GM18873 (cell line): ENCODE results near the gene ALDH1L1.

Source experiments
- ATAC-seq: cut with Tn5 transposase; IDR thresholded peaks from one replicate; pipeline ENCODE4 v1.9.1; 2021; ENCODE audit warnings: mild to moderate bottlenecking, moderate library complexity, moderate number of reproducible peaks; ENCODE audit not compliant: unreplicated experiment, low FRiP score

The ALDH1L1 gene

GRCh38 chr3:126060613-126061145 is 119.7 kb downstream of the ALDH1L1 start:
- ATAC-seq, result no peak

DNA sequence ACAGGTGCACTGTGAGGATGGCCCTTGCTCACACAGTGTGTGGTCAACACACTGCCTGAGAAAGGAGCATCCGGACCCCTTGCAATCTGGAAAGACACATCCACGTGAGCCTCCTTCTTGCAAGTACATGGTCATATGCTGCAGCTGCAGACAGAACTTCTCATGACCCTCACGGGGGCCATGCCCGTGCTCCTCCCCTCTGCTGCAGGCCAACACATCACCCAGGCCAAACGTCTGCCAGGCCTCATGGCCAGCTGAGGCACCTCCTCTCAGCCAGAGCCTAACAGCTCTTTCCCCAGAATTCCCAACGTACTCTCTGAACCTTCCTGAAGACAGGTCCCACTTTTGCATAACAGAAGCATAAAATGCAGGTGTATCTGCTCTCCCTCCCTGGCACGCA is 121.7 kb downstream of the ALDH1L1 start:
- ATAC-seq, result no peak

DNA sequence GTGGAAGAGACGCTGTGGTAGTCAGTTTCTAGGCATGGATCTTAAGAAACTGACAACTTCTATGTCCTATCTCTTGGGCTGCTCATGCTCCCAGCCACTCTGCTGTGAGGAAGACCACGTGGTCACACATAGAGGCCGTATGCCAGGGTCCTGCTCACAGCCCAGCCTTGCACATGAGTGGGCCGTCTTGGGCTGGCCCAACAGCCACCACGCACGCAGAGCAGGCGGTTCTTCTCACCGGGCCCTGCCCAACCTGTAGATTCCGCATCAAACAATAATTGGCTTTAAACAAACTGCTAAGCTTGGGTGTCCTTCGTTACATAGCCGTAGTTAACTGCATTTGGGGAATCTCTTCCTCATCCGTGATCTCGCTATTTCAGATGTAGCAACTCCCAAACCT is 122.5 kb downstream of the ALDH1L1 start:
- no peak for ATAC-seq

GRCh38 chr3:126057501-126057819 is 122.9 kb downstream of the ALDH1L1 start:
- no peak for ATAC-seq

GRCh38 chr3:126056681-126057500 is 123.5 kb downstream of the ALDH1L1 start:
- no peak for ATAC-seq

DNA sequence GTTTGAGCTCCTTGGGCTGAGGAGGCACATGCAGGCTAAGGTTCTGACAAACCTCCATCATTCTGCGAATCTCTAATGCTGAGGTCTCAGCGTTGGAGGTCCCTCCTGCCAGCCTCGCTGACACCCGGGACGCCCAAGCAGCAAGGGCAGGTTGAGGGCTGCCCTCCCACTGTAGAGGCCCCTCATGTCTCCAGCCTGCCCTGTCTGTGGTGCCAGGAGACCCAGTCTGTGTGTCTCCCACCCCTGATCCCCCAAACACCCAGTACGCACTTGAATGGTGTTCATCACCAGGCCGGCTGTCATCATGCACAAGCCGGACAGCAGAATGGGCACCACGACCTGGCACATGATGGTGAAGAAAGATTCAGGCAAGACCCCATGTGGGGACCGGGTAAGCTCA is 124.3 kb downstream of the ALDH1L1 start:
- no peak for ATAC-seq

- no peak for ATAC-seq
These were observed 125.5 kb downstream of the ALDH1L1 start for GRCh38 chr3:126054870-126055269.

- ATAC-seq, result no peak
These were observed 126.3 kb downstream of the ALDH1L1 start for GRCh38 chr3:126053949-126054569.
